HG03575 (cell line): ENCODE data around the gene SEC24D.
"Not testable (repeated sequence)": the region's sequence is repeated elsewhere in the genome, so short reads cannot be mapped to it uniquely, and the experiment has no call there.

Experiments
- ATAC-seq: cut with Tn5 transposase; IDR thresholded peaks from one replicate; pipeline ENCODE4 v1.9.1; 2021; ENCODE audit not compliant: unreplicated experiment, insufficient number of reproducible peaks, low FRiP score; ENCODE audit errors: extremely low read depth

SEC24D gene

GRCh38 chr4:118835571-118836300 is at the start of gene SEC24D:
TSS of gene SEC24D (minus strand) at chr4:118836126. CDS start at chr4:118833696, 2,430 bp downstream.
- ATAC-seq, result peak; percentile 36

- no peak for ATAC-seq
Measured at GRCh38 chr4:118884716-118885115, 48.8 kb upstream of the SEC24D start.

- ATAC-seq, result no peak
Measured at GRCh38 chr4:118883861-118884260, 47.9 kb upstream of the SEC24D start.

GRCh38 chr4:118881512-118882146 is 45.7 kb upstream of the SEC24D start:
- no peak for ATAC-seq

GRCh38 chr4:118879409-118879808 is 43.5 kb upstream of the SEC24D start:
- ATAC-seq, result no peak

- not testable (repeated sequence) for ATAC-seq
Measured at GRCh38 chr4:118878507-118878906, 42.6 kb upstream of the SEC24D start.

- ATAC-seq, result no peak
Measured at GRCh38 chr4:118877797-118878196, 41.9 kb upstream of the SEC24D start.

- no peak for ATAC-seq
Measured at GRCh38 chr4:118872181-118872580, 36.3 kb upstream of the SEC24D start.

- no peak for ATAC-seq
Measured at GRCh38 chr4:118869808-118870342, 33.9 kb upstream of the SEC24D start.

- no peak for ATAC-seq
Measured at GRCh38 chr4:118867311-118868067, 31.6 kb upstream of the SEC24D start.

- no peak for ATAC-seq
Measured at GRCh38 chr4:118866442-118866841, 30.5 kb upstream of the SEC24D start.

- peak; percentile 74 for ATAC-seq
Measured at GRCh38 chr4:118865091-118865708, 29.3 kb upstream of the SEC24D start.

GRCh38 chr4:118858779-118859178 is 22.9 kb upstream of the SEC24D start:
- ATAC-seq, result no peak

- ATAC-seq, result no peak
Measured at GRCh38 chr4:118857760-118858159, 21.8 kb upstream of the SEC24D start.

- ATAC-seq, result peak; percentile 94
Measured at GRCh38 chr4:118850488-118851173, 14.7 kb upstream of the SEC24D start.

- no peak for ATAC-seq
Measured at GRCh38 chr4:118849867-118850487, 14.1 kb upstream of the SEC24D start.

GRCh38 chr4:118848901-118849300 is 13.0 kb upstream of the SEC24D start:
- ATAC-seq, result no peak

- ATAC-seq, result no peak
Measured at GRCh38 chr4:118848242-118848641, 12.3 kb upstream of the SEC24D start.
